GM19240 (cell line): ENCODE measurements around the gene GRAMD2B.
"Not testable (repeated sequence)": the region's sequence is repeated elsewhere in the genome, so short reads cannot be mapped to it uniquely, and the experiment has no call there.

Source experiments
- DNase-seq: peaks from one replicate; pipeline ENCODE4 v3.0.0; 2011; ENCODE audit warnings: low spot score; ENCODE audit not compliant: insufficient read length

GRAMD2B gene

GRCh38 chr5:126410623-126411022 lies 12.6 kb upstream of the GRAMD2B start:
- no peak for DNase-seq

- DNase-seq = no peak
These were observed 9.4 kb upstream of the GRAMD2B start for GRCh38 chr5:126413856-126414255.

GRCh38 chr5:126414874-126415502 lies 8.2 kb upstream of the GRAMD2B start:
- no peak for DNase-seq

GRCh38 chr5:126415789-126416188 lies 7.4 kb upstream of the GRAMD2B start:
- no peak for DNase-seq

GRCh38 chr5:126416266-126416925 lies 6.8 kb upstream of the GRAMD2B start:
- DNase-seq = no peak

- DNase-seq = no peak
These were observed 6.0 kb upstream of the GRAMD2B start for GRCh38 chr5:126417178-126417577.

GRCh38 chr5:126419102-126419501 lies 4.1 kb upstream of the GRAMD2B start:
- DNase-seq = no peak

GRCh38 chr5:126428421-126428820 lies 5.2 kb downstream of the GRAMD2B start:
- DNase-seq = no peak

GRCh38 chr5:126430631-126431030 lies 7.4 kb downstream of the GRAMD2B start:
- no peak for DNase-seq

- DNase-seq = no peak
These were observed 10.5 kb downstream of the GRAMD2B start for GRCh38 chr5:126433701-126434100.

- DNase-seq = no peak
These were observed 12.1 kb downstream of the GRAMD2B start for GRCh38 chr5:126435261-126435660.

GRCh38 chr5:126435714-126436113 lies 12.5 kb downstream of the GRAMD2B start:
- no peak for DNase-seq

- DNase-seq = no peak
These were observed 14.5 kb downstream of the GRAMD2B start for GRCh38 chr5:126437721-126438120.

GRCh38 chr5:126438267-126438666 lies 15.1 kb downstream of the GRAMD2B start:
- no peak for DNase-seq

- DNase-seq = no peak
These were observed 15.7 kb downstream of the GRAMD2B start for GRCh38 chr5:126438868-126439267.

- DNase-seq = not testable (repeated sequence)
These were observed 16.5 kb downstream of the GRAMD2B start for GRCh38 chr5:126439724-126440123.

GRCh38 chr5:126441230-126441629 lies 18.0 kb downstream of the GRAMD2B start:
- DNase-seq = no peak

GRCh38 chr5:126443374-126443851 lies 20.2 kb downstream of the GRAMD2B start:
- no peak for DNase-seq

- no peak for DNase-seq
These were observed 20.9 kb downstream of the GRAMD2B start for GRCh38 chr5:126444137-126444536.

GRCh38 chr5:126445502-126446174 lies 22.4 kb downstream of the GRAMD2B start:
- no peak for DNase-seq

GRCh38 chr5:126446498-126447224 lies 23.5 kb downstream of the GRAMD2B start:
- DNase-seq = no peak

- no peak for DNase-seq
These were observed 25.5 kb downstream of the GRAMD2B start for GRCh38 chr5:126448720-126449119.
